Lower leg skin (tissue), 3 donors: Measurements from ENCODE around the gene HDAC3.

Source experiments
- CTCF ChIP-seq, 3 donors: fragments of 450-650 bp; IDR thresholded peaks; one replicate each; pipeline ENCODE4 v1.5.1; 2016; ENCODE audit warnings: antibody characterized with exemption in 3 of 3, mild to moderate bottlenecking in 3 of 3, moderate library complexity in 2 of 3
- POLR2A ChIP-seq, 2 donors: fragments of 450-650 bp; IDR thresholded peaks; one replicate each; pipeline ENCODE4 v1.6.1; 2016 to 2017; ENCODE audit warnings: antibody characterized with exemption in 2 of 2, mild to moderate bottlenecking in 1 of 2, moderate library complexity in 1 of 2

- TF ChIP-seq POLR2A (IDR thresholded peaks at IDR 0.05) = no peak
- TF ChIP-seq CTCF (IDR thresholded peaks at IDR 0.05) = no peak
These were observed 62.5 kb downstream of the HDAC3 start for GRCh38 chr5:141574122-141574510.
